Measurements from ENCODE around the gene CHRM2. TPM values are rescaled to one million over a fixed set of nuclear protein-coding genes. Genes with fewer than 3 reads are reported as not detected.

CHRM2 gene
- polyA plus RNA-seq, 4 donors = 2.5 to 3.9 (median 3.3) TPM

DNA sequence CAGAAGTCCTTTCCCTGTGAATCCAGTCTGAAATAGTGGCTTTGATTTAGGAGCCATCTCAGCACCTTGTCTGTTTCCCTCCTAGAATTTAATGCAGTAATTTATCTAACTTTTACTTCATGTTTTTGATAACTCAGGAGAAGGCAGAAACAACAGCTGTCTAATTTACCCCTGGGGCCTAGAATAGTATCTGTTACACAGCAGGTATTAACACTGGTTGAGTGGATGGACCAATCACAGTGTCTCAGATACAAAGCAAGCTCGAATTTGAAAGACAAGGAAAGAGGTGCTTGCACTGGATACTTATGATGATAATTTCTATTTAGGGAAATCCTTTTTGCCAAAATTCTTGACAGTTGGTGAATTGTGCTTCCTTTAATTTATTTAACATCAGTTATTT, 23.4 kb downstream of the CHRM2 start:
- DNase-seq (ENCODE audit: low read depth in 4 of 4, low spot score in 2 of 4) = no peak

DNA sequence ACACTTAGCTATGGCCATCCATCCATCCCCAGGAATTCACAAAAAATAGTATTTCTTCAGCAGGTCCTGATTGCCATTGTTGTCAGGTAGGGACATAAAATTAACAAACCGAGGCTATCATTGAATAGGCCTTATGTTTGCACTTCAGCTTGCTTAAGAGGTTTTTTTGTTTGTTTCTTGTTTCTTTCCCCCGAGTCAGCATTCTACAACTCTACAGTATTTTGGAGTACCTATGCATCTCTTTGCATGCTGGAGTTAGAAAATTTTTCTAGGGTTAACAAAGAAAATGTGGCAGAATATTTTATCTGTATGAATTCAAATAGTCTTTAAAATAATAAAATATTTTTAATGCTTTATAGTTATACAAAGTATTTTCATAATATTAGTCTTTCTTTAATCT, 26.3 kb downstream of the CHRM2 start:
- DNase-seq (ENCODE audit: low read depth in 4 of 4, low spot score in 2 of 4) = no peak

DNA sequence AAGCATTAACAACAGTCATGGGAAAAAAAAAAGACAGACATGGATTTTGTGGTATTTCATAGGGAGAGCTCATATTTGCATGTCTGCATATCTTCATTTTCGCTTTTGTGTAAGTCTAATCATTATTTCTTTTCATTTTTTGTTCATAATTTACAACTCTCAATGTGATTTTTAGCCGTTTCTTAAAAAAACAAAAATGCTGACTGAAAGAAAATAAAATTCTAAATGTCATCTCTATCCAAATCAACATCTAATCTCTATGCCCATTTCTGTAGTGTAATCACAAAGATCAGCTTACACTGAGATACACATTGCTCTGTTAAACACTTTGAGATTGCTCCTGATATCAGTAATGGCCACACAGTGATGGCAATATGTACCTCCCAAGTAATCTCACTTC, 29.2 kb downstream of the CHRM2 start:
- no peak for DNase-seq (ENCODE audit: low read depth in 4 of 4, low spot score in 2 of 4)

DNA sequence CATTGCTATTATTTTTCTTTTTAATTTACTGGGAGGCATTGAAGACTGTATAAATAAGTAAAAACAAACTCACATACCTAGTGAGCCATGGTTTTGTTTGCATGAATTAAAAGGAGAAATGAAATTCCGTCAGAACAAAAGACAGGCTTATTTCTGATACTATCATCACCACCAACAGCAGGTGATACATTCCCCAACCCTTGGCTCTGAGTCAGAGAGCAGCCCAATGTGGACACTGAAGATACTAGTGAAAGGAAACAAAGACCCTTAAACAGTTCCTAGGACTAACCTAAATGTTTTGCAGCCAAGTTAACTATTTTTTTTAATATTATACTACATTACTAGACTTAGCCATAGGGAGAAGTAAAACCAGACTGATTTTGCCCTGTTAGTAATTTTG, 31.6 kb downstream of the CHRM2 start:
- no peak for DNase-seq (ENCODE audit: low read depth in 4 of 4, low spot score in 2 of 4)

DNA sequence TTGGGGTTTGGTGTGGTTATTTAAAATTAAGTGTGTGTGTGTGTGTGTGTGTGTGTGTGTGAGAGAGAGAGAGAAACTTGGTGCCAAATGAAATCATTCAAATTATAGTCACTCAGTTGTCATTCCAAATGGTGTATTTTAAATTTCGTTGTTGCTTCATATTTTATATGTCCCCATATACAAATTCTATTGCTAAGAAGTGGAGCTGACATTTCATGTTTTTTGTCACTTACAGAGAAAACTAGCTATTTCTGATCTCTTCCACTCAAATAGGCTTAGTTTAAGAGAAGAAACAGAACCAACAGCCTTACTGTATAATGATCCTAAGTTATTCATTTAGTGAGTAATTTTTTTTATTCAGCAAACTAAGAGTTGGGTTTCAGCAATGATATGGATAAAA, 42.3 kb downstream of the CHRM2 start:
- no peak for DNase-seq (ENCODE audit: low read depth in 4 of 4, low spot score in 2 of 4)

DNA sequence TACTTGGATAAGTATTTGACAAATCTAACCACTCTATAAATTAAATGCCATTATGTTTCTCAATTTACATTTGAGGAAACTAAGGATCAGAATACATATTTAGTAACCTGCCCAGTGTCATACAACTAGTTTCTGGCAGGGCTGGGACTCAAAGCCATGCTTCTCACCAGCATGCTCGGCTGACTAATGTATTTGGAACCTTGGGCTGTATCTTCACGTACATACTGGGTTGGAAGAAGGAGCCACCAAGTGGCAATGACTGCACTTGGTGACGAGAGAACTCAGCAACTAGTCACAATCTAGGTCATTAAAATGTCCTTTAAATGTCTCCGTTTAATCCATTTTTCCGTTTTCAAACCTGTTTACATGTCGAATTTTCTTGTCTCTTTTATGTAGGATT, 42.9 kb downstream of the CHRM2 start:
- DNase-seq (ENCODE audit: low read depth in 4 of 4, low spot score in 2 of 4) = no peak

DNA sequence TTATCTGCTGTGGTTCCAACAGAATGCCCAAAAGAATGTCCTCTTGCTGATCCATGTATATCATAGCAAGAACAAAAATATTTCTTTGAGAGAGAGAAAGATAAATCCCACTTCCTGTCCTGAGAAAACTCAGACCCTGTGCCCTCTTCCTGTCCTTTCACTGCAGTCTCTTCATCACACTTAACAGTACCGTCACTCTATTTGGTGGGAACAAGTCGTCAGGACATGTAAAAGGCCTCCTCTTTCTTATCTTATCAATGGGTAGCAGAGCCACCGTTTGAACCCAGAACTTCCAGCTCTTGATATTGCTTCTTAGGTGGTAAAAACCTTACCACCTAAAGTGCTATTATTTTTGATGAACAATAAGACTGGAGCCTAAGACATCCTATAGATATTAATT, 43.9 kb downstream of the CHRM2 start:
- DNase-seq (ENCODE audit: low read depth in 4 of 4, low spot score in 2 of 4) = no peak

DNA sequence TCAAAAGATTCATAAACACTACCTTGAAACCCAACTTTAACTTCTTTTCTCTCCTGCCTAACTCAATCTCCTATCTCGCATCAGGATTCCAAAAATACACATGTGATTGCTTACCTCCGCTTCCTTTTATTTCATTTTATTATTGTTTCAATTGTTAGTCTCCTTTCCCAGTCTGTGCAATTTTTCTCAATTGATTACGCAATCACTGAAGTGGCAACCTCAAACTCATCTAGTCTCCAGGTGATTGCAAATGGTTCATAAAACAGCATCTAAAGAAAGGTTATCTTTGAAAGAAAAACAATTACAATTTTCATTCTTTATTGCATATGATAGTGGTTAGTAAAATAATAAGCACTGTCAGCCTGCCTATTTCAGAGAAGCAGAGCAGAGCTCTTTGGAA, 45.6 kb downstream of the CHRM2 start:
- DNase-seq (ENCODE audit: low read depth in 4 of 4, low spot score in 2 of 4) = no peak

DNA sequence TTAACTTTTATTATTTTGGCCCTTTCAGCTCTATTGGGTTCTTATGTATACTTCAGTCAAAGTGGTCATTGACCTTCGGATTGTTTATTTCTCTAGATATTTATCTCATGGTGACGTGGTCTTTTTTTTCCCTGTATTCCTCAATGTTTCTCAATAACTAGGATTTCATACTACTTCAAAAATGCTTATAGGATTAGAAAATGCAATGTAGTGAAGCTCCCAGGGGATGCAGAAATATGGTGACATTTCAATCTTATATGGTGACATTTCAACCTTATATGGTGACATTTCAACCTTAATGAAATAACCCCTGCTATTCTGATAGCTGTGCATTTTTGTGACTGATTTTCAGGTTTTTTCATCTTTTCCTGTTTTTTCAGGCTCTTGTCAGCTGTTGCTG, 51.4 kb downstream of the CHRM2 start:
- no peak for DNase-seq (ENCODE audit: low read depth in 4 of 4, low spot score in 2 of 4)

DNA sequence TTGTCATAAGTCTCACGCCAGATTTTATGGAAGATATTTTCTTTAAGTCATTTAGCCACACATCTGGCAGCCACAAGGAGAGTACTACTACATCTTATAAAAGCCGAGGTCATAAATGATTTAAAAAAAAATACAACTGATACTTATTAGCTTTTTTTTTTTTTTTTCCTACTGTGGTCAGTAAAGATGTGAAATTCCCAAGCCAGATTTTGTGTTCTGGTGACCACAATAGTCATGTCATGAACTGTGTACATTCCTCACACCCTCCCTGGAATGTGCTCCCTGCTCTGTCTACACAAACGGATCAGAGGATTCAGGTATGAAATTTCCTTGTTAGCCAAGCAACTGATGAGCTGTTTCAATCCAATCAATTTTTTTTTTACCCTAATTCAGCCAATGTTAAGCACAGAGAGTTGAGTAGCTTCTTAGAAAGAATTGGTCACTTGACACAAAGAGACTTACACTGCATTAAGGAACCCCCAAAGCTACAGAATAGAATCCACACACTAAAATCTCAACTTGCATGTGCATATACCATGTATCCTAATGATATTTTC, 54.7 kb downstream of the CHRM2 start:
- no peak for DNase-seq (ENCODE audit: low read depth in 4 of 4, low spot score in 2 of 4)

DNA sequence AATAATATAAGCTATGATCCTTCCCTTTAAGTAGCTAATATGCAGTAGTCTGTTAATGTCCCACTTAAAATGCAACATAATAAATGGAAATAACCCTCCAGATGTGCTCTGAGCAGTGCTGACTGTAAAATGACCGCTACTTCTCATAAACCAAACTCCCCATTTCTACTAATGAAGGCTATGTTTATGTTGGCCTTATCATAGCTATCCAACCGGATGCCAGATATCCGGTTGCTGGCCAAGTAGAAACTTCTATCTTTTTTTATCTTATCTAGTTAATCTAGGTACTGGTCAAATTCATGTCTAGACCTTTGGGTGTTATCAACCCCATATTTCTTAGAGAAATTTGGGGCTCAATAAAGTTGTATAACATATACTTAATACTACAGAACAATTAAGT, 56.6 kb downstream of the CHRM2 start:
- peak in 2 of 4 donors; percentile 3 to 10 for DNase-seq (ENCODE audit: low read depth in 4 of 4, low spot score in 2 of 4)

DNA sequence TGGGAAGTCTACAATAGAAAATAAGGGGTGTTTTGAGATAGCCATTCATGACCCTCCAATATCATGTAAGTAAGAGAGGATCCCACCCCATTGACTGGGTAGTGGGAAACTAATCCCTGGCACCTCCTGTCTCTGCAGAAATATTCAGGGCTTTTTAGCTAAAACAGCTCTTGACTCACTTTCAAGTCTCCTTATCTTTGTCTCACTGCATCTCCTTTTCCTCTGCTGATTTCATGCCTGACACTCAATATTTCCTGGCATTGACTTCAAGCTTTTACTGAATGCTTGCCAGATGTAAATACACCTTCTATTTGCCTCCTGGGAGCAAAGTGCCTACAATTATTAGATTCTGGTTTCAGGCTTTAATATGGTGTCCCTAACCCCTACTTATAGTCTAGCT, 57.1 kb downstream of the CHRM2 start:
- DNase-seq (ENCODE audit: low read depth in 4 of 4, low spot score in 2 of 4) = no peak

DNA sequence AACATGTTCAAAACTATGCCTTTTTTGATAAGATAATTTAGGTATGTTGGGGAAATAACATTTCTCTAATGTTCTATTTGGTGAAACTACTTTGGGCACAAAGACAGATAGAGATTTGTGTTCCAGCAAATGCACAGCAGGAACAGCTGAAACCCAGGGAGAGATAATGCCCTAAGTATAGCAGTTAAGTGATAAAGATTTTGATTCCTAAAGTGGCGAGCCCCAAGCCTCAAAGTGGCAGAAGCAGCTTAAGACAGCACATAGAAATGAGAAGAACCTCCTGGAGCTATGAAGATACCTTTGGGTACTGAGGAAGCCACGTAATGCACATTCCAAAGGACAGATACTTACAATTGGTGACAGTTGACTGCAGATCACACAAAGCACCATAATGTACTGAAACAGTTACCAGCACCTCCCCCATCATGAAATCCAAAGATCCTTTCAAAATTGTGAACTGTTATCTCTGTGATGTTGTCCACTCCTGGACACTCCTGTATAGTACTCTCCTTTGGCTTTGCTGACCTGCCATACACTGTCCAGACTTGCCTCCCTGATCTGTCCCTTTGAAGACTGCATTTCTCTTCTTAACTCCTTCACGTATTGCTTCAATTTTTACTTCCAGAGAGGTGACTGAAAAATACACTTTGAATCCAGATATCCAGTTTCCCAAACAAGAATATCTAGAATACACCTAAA, 62.9 kb downstream of the CHRM2 start:
- DNase-seq (ENCODE audit: low read depth in 4 of 4, low spot score in 2 of 4) = no peak

DNA sequence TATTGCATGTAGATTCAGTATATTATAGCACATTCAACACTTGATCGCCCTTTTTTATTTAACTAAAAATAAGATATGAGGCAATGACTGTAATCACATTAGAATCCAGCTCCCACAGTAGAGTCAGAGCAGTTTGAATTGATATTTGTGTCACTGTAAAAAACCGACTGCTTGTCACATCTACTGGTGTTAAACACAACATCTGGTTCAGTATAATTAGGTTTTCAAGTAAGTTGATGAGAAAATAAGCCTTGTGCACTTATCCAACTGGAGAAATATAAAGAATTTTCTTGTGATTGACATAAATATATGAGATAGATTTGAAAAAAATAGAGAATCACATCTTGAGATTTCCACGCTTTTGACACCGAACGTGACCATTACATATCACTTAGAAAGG, 69.0 kb downstream of the CHRM2 start:
- DNase-seq (ENCODE audit: low read depth in 4 of 4, low spot score in 2 of 4) = no peak

DNA sequence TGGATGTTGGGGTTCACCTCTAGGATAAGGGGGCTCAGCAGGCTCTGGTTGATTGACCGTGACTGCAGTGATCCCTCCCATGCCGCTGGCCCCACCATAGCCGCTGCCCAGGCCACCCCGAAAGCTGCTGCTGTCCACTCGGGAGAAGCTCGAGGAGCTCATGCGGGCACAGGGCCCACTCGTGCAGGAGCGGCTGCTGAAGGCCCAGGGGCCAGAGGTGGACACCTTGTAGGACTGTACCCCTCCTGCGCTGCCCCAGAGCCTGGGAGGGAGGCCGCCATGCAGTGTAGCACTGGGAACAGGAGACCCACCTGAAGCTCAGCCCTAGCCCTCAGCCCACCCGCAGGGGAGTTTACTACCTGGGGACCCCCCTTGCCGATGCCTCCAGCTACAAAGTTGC, 70.0 kb downstream of the CHRM2 start:
- DNase-seq (ENCODE audit: low read depth in 4 of 4, low spot score in 2 of 4) = no peak

DNA sequence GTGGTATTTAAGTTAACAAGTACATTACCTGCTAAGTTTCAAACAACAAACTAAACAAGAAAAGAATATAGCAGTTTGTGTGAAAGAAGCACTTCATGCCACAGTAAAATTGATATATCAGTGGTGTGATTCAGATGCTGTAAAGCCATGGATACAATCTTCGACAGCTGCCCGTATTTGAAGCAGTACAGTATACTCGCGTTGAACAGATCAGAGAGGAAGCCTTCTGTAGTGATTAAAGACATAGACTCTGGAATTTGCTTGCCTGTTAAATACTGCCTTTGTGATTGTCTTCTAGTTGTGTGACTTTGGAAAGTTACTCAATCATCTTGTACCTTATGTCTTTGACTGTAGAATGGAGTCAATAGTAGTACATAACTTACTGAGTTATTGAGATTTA, 71.7 kb downstream of the CHRM2 start:
- no peak for DNase-seq (ENCODE audit: low read depth in 4 of 4, low spot score in 2 of 4)

DNA sequence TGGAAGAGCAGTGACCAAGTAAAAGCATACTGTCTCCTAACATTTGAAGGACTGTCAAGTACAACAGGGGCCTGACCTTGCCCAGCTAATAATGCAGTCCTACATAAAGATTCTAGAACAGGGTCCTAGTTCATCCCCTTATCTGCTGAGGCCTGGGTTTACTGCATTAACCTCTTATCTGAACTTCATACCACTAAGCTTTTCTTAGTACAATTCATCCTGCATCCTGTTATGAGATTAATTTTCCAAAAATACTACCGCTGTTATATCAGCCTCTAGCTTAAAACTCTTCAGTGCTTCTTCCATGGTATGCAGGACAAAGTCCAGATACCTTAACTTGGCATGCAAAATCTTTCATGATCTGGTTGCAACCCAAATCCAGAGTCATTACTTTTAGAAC, 72.5 kb downstream of the CHRM2 start:
- DNase-seq (ENCODE audit: low read depth in 4 of 4, low spot score in 2 of 4) = no peak

DNA sequence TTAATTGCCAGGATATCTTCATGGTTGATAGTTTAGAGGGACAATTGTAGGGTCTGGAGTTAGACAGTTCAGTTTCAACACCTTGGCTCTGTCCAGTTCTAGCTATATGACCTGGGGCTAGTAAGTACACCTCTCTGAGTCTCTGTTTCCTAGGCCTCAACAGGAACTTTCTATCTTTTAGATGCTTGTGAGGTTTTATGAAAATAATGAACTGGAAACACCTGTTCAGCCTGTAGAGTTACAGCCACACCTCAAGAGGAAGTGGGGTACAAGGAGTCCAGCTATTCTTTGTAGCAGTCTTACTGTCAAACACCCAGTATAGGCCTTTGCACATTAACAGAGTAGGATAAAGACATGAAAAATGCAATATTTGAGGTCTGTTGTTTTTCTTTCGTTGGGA, 73.4 kb downstream of the CHRM2 start:
- no peak for DNase-seq (ENCODE audit: low read depth in 4 of 4, low spot score in 2 of 4)

DNA sequence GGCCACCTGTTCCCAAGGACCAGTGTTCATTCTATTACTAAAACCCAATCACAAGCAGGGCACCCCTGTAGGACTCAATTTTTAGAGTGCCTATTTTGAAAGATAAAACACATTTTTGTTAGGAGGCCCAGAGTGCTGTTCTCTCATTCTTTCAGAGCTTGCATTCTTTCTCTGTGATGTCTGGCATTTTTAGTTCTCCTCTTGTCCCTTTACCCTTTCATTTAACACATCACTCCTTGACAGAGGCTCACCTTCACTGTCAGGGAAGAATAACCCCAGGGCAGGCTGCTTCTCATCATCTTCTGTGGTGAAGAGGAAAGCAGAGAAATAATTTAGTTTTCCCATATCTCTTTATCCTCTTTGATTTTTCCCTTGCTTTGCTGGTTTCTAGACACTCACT, 73.9 kb downstream of the CHRM2 start:
- no peak for DNase-seq (ENCODE audit: low read depth in 4 of 4, low spot score in 2 of 4)

DNA sequence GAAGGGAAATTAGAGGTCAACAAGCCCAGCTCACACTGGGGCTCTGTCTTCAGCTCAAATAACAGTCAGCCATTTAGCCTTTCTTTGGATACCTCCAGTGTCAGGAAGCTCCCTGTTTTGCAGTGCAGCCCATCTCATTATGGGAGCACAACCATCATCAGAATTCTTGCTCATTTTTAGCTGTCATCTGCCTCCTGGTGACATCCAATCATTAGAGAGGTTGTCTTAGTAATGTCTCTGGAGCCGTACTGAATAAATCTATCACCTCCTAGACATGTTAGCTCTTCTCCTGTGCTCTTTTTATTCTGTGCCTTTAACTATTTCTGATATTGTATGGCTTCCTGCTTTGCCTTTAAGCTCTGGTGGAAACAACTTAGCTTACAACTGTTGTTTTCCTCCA, 74.5 kb downstream of the CHRM2 start:
- DNase-seq (ENCODE audit: low read depth in 4 of 4, low spot score in 2 of 4) = no peak

DNA sequence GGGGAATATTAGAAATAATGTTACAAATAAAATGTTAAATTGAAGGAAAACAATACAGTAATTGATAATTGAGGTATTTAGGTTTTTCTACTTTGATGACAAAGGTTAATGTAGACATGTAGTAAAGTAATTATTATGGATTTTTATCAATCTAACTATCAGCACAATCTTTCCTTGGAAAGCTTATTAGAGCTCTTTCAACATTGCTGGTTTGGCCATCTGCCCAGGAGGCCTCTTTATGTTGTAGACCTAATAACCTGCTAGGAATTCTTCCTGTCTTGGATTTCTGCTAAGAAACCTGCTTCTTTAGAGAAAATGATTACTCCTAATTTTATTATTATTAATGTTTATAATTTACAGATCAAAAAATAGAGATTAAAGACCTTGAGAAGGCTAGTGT, 78.9 kb downstream of the CHRM2 start:
- no peak for DNase-seq (ENCODE audit: low read depth in 4 of 4, low spot score in 2 of 4)

DNA sequence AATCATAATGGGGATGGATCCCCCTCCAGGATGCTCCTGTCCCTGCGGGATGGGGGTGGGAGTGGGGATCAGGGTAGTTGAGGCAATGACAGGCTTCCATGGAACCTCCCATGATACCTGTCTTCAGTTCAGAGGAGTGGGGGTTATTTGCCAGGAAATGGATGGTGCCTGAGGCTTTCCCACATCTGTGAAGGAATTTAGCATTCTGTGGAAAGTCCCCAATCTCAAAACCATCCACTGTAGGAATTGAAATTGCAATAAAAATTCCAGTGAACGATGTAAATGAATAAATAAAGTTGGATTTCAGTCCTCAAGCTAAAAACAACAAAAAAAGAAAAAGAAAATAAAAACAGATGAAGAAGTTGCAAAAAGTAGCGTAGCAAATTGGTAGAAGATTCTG, 81.9 kb downstream of the CHRM2 start:
- no peak for DNase-seq (ENCODE audit: low read depth in 4 of 4, low spot score in 2 of 4)

DNA sequence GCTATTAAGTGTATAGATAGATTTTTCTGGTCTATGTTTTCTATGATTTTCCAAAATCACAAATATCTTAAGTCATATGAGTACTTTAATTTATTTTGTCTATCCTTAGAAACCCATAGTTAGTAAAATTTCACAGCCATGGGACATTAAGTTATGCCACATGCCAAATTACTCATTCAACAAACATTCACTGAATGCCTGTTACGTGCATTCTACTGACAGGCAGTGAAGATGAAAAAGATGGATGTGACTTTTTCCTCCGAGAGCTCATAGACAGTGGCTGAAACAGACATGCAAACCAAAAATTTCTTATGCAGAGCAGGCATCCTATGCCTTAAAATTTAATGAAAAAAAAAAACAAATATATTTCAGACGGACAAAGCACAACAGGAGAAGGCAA, 84.9 kb downstream of the CHRM2 start:
- no peak for DNase-seq (ENCODE audit: low read depth in 4 of 4, low spot score in 2 of 4)
